GM12865 (cell line): ENCODE data around the gene VPS37D.
"Not testable (repeated sequence)": the region's sequence is repeated elsewhere in the genome, so short reads cannot be mapped to it uniquely, and the experiment has no call there.

Experiments
- DNase-seq: peaks from one replicate; pipeline ENCODE4 v3.0.0; 2010; ENCODE audit warnings: low read depth
- H3K4me3 ChIP-seq: 2 replicates; pipeline ENCODE4 v1.5.1; 2011; ENCODE audit warnings: mild to moderate bottlenecking, low read depth, low read length, control low read depth
- CTCF ChIP-seq: IDR thresholded peaks from 2 replicates; pipeline ENCODE4 v1.5.1; 2011; ENCODE audit warnings: low read length, control low read depth, low read depth, inconsistent platforms; ENCODE audit not compliant: insufficient read depth; ENCODE audit errors: missing control alignments

VPS37D gene

DNA sequence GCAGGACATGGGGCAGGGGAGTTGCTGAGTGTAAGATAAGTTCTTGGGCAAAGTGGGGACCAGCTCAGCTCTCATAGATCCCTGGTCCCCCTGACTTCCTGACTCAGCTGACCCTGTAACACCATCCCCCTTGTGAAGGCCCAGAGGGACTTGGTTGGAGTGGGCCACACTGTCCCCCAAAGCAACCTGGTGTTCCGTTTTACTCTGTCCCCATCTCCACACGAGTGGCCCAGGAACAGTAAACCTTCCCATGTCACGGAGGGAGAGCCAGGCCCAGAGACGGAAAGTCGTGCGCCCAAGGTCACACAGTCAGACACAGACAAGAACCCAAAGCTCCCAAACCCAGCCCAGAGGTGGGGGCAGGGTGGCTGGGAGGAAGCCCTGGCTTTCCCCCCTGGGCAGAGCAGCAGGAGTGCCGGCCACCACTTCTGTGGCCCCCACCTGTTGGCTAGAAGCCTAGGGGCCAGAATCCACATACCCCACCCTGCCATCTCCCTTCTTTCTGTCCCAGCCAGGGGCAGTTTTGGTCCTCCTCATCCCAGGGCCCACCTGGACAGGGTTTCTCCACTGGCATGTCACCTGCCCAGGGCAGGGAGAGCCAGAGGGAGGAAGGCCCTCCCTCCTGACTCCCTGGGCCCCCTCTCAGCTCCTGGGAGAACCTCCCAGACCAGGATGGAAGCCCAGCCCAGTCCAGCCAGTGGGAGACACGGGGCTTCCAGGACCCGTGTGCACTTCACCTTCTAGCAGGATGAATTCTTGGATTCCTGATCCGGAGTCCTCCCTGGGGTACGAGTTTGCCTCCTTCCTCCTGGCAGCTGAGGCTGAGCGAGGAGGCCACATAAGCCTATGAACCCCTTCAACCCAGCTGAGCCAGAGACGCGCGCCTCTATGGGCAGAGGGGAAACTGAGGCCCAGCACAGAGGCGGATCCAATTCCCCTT lies 20.6 kb upstream of the VPS37D start:
- TF ChIP-seq CTCF: no peak
- DNase-seq: no peak
- no peak overlapping the region for H3K4me3 ChIP-seq

DNA sequence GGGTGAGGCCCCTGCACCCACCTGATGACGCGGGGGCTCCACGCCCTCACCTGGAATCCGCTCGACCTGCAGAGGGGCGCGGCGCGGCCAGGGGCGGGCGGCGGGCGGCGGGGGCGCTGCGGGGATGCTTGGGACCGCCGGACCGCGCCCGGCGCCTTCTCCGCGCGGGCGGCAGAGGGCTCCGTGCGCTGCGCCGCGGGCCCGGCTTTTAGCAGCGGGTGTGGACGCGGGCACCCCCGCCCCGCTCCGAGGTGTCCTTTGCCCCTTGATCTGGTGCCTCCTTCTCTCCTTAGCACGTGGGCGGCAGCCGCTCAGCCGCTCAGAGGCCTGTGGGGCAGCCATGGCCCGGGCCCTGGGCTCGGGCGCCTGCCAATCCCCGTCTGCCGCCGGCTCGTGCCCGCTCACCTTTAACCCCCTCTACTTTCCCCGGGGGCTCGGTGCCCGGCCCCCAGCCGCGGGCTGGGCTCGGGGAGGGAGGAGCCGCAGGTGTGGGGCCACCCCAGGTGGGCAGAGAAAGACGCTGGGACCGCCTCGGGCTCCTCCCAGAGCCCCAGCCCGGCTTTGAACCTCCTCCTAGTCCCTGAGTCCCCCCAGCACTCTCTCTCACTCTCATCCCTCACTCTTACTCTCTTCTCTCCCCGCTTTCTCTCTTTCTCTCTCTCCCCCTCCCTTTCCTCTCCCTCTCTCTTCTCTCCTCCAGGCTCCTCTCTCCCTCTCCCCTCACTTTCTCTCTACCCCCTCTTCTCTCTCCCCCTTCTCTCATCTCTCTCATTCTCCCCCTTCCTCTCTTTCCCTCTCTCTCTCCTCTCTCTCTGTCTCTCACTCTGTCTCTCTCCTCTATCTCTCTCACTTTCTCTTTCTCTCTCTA lies 19.7 kb upstream of the VPS37D start:
- H3K4me3 ChIP-seq: no peak overlapping the region
- no peak for DNase-seq
- TF ChIP-seq CTCF: no peak

- TF ChIP-seq CTCF: no peak
- no peak overlapping the region for H3K4me3 ChIP-seq
- DNase-seq: no peak
These were observed 18.9 kb upstream of the VPS37D start for GRCh38 chr7:73648593-73649332.

- no peak overlapping the region for H3K4me3 ChIP-seq
- TF ChIP-seq CTCF: no peak
- DNase-seq: no peak
These were observed 18.1 kb upstream of the VPS37D start for GRCh38 chr7:73649576-73649975.

DNA sequence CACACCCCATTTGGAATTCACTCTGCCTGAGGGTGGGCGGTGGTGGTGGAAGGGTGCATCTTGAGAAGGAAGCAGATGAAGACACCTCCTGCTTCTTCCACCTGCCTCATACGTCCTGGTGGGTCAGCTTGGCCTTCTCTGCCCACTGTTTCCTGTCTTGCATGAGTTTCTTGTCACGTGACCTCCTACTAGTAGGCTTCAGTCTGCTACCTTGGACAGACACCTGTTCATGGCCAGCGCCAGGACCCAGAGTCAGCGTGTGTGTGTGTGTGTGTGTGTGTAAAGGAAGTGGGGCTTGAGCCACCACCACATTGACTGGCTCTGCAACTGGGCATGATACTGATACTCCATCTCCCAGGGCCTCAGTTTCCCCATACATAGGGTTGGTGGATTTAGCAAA lies 17.1 kb upstream of the VPS37D start:
- H3K4me3 ChIP-seq: no peak overlapping the region
- no peak for TF ChIP-seq CTCF
- DNase-seq: no peak

GRCh38 chr7:73652541-73652949 lies 15.1 kb upstream of the VPS37D start:
- no peak overlapping the region for H3K4me3 ChIP-seq
- no peak for DNase-seq
- no peak for TF ChIP-seq CTCF

DNA sequence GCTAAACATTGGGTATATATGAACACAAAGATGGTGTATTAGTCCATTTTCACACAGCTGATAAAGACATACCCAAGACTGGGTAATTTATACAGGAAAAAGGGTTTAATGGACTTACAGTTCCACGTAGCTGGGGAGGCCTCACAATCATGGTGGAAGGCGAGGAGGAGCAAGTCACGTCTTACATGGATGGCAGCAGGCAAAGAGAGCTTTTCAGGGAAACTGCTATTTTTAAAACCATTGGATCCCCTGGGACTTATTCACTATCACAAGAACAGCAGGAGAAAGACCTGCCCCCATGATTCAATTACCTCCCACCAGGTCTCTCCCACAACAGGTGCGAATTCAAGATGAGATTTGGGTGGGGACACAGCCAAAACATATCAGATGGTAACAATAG lies 12.3 kb upstream of the VPS37D start:
- H3K4me3 ChIP-seq, DNase-seq: not testable (repeated sequence)
